Measurements from ENCODE around the gene ESYT3.

- no peak for TF ChIP-seq POLR2A (IDR thresholded peaks at IDR 0.05)
- TF ChIP-seq, protein P1, sequence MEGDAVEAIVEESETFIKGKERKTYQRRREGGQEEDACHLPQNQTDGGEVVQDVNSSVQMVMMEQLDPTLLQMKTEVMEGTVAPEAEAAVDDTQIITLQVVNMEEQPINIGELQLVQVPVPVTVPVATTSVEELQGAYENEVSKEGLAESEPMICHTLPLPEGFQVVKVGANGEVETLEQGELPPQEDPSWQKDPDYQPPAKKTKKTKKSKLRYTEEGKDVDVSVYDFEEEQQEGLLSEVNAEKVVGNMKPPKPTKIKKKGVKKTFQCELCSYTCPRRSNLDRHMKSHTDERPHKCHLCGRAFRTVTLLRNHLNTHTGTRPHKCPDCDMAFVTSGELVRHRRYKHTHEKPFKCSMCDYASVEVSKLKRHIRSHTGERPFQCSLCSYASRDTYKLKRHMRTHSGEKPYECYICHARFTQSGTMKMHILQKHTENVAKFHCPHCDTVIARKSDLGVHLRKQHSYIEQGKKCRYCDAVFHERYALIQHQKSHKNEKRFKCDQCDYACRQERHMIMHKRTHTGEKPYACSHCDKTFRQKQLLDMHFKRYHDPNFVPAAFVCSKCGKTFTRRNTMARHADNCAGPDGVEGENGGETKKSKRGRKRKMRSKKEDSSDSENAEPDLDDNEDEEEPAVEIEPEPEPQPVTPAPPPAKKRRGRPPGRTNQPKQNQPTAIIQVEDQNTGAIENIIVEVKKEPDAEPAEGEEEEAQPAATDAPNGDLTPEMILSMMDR (IDR thresholded peaks at IDR 0.05) = no peak
These were observed 10.8 kb downstream of the ESYT3 start for GRCh38 chr3:138445236-138445635.
